ENCODE measurements around the gene DNAI2.

Gene DNAI2

GRCh38 chr17:74307984-74308773, 34.1 kb downstream of the DNAI2 start:
- no peak for DNase-seq (ENCODE audit: low read depth)

DNA sequence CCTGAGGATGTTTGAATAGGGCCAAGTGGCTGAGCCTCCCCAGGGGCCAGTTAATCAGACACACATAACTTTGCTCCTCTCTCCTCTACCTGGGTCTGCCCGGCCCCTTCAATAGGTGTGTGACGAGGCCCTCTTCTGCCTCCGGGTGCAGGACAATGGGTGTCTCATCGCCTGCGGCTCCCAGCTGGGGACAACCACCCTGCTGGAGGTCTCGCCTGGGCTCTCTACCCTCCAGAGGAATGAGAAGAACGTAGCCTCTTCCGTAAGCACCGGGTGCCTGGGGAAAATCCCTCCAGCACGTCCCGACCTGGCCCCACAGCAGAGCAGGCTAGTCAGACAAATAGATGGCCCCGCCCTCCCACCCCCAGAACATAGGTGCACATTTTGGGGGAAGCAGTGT, 35.9 kb downstream of the DNAI2 start:
- no peak for DNase-seq (ENCODE audit: low read depth)

DNA sequence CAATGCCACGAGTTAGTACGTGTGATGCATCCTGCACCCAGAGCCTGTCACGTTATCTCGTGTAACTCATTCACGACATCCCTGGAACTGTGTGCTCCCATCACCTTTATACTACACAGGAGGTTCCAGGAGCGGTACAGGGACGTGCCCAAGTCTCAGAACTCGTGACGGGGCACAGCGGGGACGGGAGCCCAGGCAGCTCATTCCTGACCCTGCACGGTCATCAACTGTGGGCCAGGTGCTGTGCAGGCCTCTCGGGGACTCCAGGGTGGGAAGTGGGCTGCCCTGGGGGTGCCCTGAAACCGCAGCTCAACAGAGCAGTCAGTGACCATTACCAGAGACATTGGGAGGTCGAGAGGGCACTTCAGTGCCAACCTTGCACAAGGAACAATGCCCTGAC, 40.8 kb downstream of the DNAI2 start:
- no peak for DNase-seq (ENCODE audit: low read depth)

GRCh38 chr17:74316220-74316619, 42.2 kb downstream of the DNAI2 start:
- DNase-seq (ENCODE audit: low read depth) = no peak

DNA sequence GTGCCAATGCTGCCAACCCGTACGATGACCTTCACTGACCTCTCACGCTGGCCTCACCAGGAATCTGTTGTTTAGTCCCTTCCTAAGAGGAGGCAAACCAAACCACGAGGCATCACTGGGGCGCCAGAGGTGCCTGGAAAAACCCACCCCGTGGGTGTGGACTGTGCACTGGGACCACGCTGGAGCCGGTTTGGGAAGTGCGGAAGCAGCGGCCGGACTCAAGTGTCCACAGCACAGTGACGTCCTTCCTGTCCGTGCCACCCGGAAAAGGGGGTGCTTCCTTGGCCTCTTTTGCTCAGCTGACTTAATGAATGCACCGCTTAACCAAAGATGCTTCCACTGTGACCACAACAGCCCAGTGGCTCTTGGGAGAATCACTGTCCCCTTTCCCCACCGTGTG, 43.0 kb downstream of the DNAI2 start:
- DNase-seq (ENCODE audit: low read depth) = no peak

DNA sequence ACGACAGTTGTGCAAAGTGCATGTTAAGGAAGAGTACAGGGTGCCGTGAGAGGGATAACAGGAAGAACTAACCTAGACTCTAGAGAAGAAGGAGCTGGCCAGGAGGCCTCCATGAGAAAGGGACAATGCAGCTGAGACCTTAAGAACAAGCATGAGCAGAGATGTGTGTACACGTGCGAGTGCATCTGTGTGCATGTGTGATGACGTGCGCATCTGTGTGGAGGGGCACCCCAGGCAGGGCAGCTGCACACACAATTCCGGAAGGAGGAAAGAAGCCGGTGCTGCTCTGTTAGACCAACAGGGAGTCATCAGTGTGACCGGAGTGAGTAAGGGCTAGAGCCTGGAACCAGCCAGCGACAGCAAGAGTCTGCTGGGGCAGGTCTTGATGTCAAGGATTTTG, 44.4 kb downstream of the DNAI2 start:
- DNase-seq (ENCODE audit: low read depth) = no peak

GRCh38 chr17:74324521-74324920, 50.5 kb downstream of the DNAI2 start:
- DNase-seq (ENCODE audit: low read depth) = no peak

DNA sequence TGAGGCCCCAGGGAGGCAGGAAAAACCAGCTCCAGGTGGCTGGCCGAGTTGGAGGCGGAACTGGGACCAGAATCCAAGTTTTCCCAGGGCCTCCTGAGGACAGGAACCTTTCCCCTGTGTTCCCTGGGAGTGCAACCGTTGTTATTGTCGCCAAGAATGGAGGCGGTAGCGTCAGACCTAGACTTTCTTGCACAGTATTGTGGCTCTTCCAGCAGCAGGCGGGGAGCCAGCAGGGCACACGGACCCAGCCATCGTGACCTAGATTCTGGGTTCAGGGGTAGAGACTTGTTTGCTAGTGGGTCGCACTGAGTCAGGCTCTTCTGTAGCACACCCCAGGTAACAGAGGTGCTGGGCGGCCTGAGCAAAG, 51.3 kb downstream of the DNAI2 start:
- DNase-seq (ENCODE audit: low read depth) = no peak

- DNase-seq (ENCODE audit: low read depth) = peak; percentile 44
These were observed 51.8 kb downstream of the DNAI2 start, which contains the start of gene KIF19 for GRCh38 chr17:74325743-74326379. Gene KIF19, plus strand, starts transcription at chr17:74326226. Its CDS starts 124 bp downstream, at chr17:74326350.

DNA sequence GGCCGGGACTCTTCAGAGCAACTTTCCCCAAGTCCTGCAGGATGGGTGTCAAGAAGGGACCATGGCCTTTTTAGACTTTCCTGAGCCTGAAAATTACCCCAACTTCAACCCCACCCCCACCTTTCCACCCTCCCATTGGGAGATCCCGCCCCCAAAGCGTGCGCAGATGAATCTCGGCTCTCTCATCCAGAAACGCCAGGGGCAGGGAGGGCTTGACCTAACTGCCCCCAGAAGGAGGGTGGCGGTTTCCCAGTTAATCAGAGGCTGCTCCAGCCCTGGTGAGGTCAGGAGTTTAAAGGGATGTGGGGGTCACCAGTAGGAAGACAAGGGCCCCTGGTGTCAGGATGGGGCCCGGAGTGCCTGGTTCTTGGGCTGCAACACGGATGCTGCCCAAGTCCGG, 52.5 kb downstream of the DNAI2 start:
- DNase-seq (ENCODE audit: low read depth) = no peak

- DNase-seq (ENCODE audit: low read depth) = no peak
These were observed 54.5 kb downstream of the DNAI2 start for GRCh38 chr17:74328487-74328886.

DNA sequence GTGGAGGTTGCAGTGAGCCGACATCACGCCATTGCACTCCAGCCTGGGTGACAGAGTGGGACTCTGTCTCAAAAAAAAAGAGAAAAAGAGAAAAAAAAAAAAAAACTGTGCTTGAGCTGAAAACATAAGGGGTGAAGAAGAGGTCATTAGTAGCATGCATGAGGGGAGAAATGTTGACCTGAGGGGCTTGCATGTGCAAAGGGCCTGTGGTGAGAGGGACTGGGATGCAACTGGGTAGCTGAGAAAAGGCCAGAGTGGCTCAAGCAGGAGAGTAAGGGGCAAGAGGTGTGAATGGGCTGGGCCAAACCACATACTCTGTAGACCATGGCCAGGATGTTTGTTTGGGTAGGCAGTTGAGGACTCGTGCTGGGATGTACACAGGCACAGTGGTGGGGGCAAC, 55.3 kb downstream of the DNAI2 start:
- no peak for DNase-seq (ENCODE audit: low read depth)

GRCh38 chr17:74330446-74330845, 56.4 kb downstream of the DNAI2 start:
- no peak for DNase-seq (ENCODE audit: low read depth)

DNA sequence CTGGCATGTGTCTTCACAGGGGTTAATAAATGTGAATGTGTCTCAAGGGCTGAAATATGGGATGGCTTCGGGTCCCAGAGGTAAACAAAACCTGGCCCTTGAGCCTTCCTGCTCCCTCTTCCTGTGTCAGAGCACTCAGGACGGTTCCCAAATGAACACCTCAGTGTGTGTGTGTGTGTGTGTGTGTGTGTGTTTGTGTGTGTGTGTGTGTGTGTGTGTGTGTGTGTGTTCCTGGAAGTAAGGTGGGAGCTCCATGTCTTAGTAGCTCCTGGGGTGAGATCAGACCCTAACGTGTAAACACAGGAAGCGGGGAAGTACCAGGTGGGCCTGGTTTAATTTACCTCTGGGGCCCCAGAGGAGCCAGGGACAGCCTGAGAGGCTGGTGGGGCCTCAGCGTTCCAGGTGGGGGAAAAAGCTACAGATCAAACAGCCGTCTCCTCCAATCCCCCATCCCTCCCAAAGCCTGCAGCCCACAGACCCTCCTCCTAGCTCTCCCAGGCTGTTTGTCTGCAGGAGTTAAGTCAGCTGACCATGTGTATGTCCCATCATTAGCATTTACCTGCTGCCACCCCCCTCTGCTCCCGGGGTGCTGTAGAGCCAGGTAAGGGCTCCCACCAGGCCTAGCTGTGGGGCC, 58.1 kb downstream of the DNAI2 start:
- DNase-seq (ENCODE audit: low read depth) = no peak

DNA sequence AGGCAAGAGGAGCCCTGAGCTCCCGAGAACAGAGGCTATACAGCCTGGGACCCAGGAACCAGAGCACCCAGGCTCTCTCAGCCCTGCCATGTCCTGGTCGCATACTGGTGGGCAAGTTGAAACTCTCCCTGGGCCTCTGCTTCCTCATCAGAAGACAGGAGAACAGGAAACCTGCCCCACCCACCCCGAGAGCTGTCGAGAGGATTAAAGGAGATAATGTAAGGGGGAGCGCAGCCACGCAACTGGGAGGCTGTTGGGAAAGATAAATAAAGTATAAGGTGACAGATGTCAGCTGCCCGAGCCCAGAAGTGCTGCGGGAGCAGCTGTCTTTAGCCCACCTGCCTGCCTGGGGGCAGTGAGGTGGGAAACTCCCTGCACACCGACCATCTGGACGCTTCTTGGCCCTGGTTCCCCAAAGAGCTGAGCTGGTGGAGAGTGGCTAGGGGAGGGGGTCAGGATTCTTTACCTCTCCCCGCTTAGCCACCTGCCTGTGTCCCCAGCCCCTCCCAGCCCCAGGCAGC, 58.8 kb downstream of the DNAI2 start:
- DNase-seq (ENCODE audit: low read depth) = no peak

- DNase-seq (ENCODE audit: low read depth) = no peak
These were observed 60.5 kb downstream of the DNAI2 start for GRCh38 chr17:74334393-74335039.

DNA sequence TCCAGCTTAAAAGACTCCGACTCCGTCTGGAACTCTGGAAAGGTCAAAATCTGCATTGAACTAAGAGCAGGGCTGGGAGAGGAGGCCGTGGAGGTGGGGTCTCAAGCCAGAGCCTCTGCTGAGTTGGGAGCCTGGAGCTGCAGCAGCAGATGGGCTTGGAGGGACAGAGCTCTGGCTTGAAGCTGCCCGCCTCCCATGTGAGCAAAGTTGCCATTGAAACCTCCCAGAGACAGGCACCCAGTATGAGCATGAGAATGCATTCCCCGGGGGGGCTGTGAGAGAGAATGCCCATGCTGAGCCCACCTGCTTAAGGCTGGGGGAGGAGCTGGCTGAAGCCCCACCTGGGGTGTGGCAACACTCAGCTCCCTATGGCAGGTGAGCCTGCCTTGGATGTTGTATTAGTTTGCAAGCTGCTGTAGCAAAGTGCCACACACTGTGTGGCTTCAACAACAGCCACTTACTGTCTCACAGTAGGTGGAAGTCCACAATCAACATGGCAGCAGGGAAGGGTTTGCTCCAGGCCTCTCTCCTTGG, 61.6 kb downstream of the DNAI2 start:
- DNase-seq (ENCODE audit: low read depth) = no peak

DNA sequence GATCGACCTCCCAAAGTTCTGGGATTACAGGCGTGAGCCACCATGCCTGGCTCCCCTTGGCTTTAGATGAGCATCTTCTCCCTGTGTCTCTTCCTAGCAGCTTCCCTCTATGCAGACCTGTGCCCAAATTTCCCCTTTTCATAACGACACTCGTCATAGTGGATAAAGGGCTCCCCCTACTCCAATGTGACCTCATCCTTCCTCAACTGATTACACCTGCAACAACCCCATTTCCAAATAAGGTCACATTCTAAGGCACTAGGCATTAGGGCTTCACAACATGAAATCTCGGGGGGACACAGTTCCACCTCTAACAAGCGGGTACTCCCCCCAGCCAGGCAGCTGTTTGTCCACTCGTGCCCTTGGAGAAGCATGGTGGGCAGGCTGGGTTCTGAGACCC, 62.3 kb downstream of the DNAI2 start:
- DNase-seq (ENCODE audit: low read depth) = no peak

- no peak for DNase-seq (ENCODE audit: low read depth)
These were observed 63.9 kb downstream of the DNAI2 start for GRCh38 chr17:74337834-74338500.

DNA sequence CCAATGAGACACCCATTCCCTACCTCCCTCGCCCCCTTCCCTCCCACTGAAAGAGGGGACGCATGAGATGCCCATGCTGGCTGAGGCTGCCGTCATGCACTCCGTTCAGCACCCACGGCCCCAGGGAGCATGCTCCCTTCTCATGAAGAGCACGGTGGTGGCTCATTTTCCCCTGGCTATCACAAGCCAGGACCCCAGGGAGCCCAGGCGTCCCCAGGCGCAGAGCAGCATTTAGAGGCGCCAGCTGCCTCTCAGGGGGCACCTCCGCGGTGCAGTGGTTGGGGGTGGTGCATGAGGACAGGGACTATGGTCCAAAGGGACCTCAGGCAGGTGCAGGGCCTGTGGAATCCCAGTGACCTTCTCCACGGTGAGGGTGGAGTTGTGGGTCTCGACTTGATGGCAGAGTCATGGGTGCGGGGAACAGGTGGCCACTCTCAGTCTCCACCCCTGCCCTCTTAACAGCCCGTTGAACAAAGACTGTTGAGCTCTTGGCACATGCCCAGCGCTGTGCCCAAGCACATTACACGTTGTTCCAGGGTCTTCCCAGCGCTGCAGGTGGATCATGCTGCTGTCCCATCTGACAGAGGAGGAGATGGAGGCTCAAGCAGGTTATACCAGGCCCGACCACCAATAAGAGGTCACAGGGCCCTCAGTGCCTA, 65.6 kb downstream of the DNAI2 start:
- no peak for DNase-seq (ENCODE audit: low read depth)

DNA sequence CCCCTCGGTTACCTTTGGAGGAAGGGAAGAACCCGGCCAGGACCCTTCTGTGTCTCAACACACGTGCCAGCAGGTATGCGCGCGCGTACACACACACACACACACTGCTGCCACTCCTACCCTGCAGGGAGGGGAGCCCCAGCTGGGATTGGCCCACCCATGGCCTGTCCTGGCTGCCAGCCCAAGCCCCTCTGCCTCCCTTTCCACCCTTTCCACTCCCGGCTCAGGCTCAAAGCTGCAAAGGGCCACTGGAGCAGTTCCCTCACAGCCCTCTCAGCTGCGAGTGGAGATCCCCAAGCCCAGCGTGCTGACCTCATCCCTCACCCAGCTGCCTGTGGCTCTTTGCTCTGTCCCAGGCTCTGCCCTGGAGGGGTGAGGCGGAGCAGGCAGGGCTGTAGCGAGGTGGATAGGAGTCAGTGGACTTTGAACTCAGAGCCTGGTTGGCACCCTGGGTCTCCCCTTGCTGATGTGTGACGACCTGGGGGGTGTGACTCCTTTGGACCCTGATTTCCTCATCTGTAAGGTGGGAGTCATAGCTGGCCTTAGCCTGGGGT, 66.5 kb downstream of the DNAI2 start:
- no peak for DNase-seq (ENCODE audit: low read depth)

Data from activated T-cell treated with anti-CD3 and anti-CD28 coated beads for 24 hours (primary cell).